ENCODE results near the gene CORO2A. TPM values are rescaled to one million over a fixed set of nuclear protein-coding genes. Genes with fewer than 3 reads are reported as not detected.
A peak's percentile ranks its signal among the peaks of the same experiment; 100 is the strongest.

Gene CORO2A
- total RNA-seq (2014; rRNA removed; shearing (Covaris generic)) = 0.96 and 1.6 TPM in 2 replicates
- 1.1 and 2.1 TPM in 2 replicates for polyA plus RNA-seq (2015; cell fraction: cytosol; rRNA removed)
- 0.42 and 0.47 TPM in 2 replicates for polyA plus RNA-seq (2015; cell fraction: nucleus; rRNA removed)

- in situ Hi-C loops (cut with HindIII; ENCODE audit: low pct_unique_long_range_greater_than_20kb, low sequenced_read_pairs) = no loop called here
- peak; percentile 59 for DNase-seq (ENCODE audit: low read depth, low spot score)
Measured at GRCh38 chr9:98192503-98193335, at the start of gene CORO2A. Gene CORO2A (minus strand): TSS chr9:98192637. CDS start chr9:98157660, 34,977 bp downstream.

GRCh38 chr9:98241357-98242300, 49.2 kb upstream of the CORO2A start:
- in situ Hi-C loops (cut with HindIII; ENCODE audit: low pct_unique_long_range_greater_than_20kb, low sequenced_read_pairs) = no loop called here
- no peak for DNase-seq (ENCODE audit: low read depth, low spot score)

- no peak for DNase-seq (ENCODE audit: low read depth, low spot score)
- in situ Hi-C loops (cut with HindIII; ENCODE audit: low pct_unique_long_range_greater_than_20kb, low sequenced_read_pairs) = no loop called here
Measured at GRCh38 chr9:98240475-98240874, 48.0 kb upstream of the CORO2A start.

- in situ Hi-C loops (cut with HindIII; ENCODE audit: low pct_unique_long_range_greater_than_20kb, low sequenced_read_pairs) = no loop called here
- no peak for DNase-seq (ENCODE audit: low read depth, low spot score)
Measured at GRCh38 chr9:98236901-98237487, 44.6 kb upstream of the CORO2A start.

GRCh38 chr9:98235126-98235525, 42.7 kb upstream of the CORO2A start:
- no peak for DNase-seq (ENCODE audit: low read depth, low spot score)
- in situ Hi-C loops (cut with HindIII; ENCODE audit: low pct_unique_long_range_greater_than_20kb, low sequenced_read_pairs) = no loop called here

- in situ Hi-C loops (cut with HindIII; ENCODE audit: low pct_unique_long_range_greater_than_20kb, low sequenced_read_pairs) = no loop called here
- no peak for DNase-seq (ENCODE audit: low read depth, low spot score)
Measured at GRCh38 chr9:98234245-98234825, 41.9 kb upstream of the CORO2A start.

GRCh38 chr9:98232926-98233325, 40.5 kb upstream of the CORO2A start:
- DNase-seq (ENCODE audit: low read depth, low spot score) = no peak
- in situ Hi-C loops (cut with HindIII; ENCODE audit: low pct_unique_long_range_greater_than_20kb, low sequenced_read_pairs) = no loop called here

GRCh38 chr9:98231770-98232478, 39.5 kb upstream of the CORO2A start:
- no peak for DNase-seq (ENCODE audit: low read depth, low spot score)
- in situ Hi-C loops (cut with HindIII; ENCODE audit: low pct_unique_long_range_greater_than_20kb, low sequenced_read_pairs) = no loop called here

GRCh38 chr9:98230789-98231188, 38.4 kb upstream of the CORO2A start:
- no peak for DNase-seq (ENCODE audit: low read depth, low spot score)
- in situ Hi-C loops (cut with HindIII; ENCODE audit: low pct_unique_long_range_greater_than_20kb, low sequenced_read_pairs) = no loop called here

- in situ Hi-C loops (cut with HindIII; ENCODE audit: low pct_unique_long_range_greater_than_20kb, low sequenced_read_pairs) = no loop called here
- DNase-seq (ENCODE audit: low read depth, low spot score) = no peak
Measured at GRCh38 chr9:98230304-98230703, 37.9 kb upstream of the CORO2A start.

- no peak for DNase-seq (ENCODE audit: low read depth, low spot score)
- in situ Hi-C loops (cut with HindIII; ENCODE audit: low pct_unique_long_range_greater_than_20kb, low sequenced_read_pairs) = no loop called here
Measured at GRCh38 chr9:98229620-98230019, 37.2 kb upstream of the CORO2A start.

GRCh38 chr9:98229090-98229395, 36.6 kb upstream of the CORO2A start:
- no peak for DNase-seq (ENCODE audit: low read depth, low spot score)
- in situ Hi-C loops (cut with HindIII; ENCODE audit: low pct_unique_long_range_greater_than_20kb, low sequenced_read_pairs) = no loop called here

GRCh38 chr9:98228392-98229089, 36.1 kb upstream of the CORO2A start:
- in situ Hi-C loops (cut with HindIII; ENCODE audit: low pct_unique_long_range_greater_than_20kb, low sequenced_read_pairs) = no loop called here
- no peak for DNase-seq (ENCODE audit: low read depth, low spot score)

- in situ Hi-C loops (cut with HindIII; ENCODE audit: low pct_unique_long_range_greater_than_20kb, low sequenced_read_pairs) = no loop called here
- no peak for DNase-seq (ENCODE audit: low read depth, low spot score)
Measured at GRCh38 chr9:98227883-98228282, 35.4 kb upstream of the CORO2A start.

GRCh38 chr9:98226957-98227356, 34.5 kb upstream of the CORO2A start:
- in situ Hi-C loops (cut with HindIII; ENCODE audit: low pct_unique_long_range_greater_than_20kb, low sequenced_read_pairs) = no loop called here
- DNase-seq (ENCODE audit: low read depth, low spot score) = no peak

- no peak for DNase-seq (ENCODE audit: low read depth, low spot score)
- in situ Hi-C loops (cut with HindIII; ENCODE audit: low pct_unique_long_range_greater_than_20kb, low sequenced_read_pairs) = no loop called here
Measured at GRCh38 chr9:98226516-98226915, 34.1 kb upstream of the CORO2A start.

- in situ Hi-C loops (cut with HindIII; ENCODE audit: low pct_unique_long_range_greater_than_20kb, low sequenced_read_pairs) = no loop called here
- no peak for DNase-seq (ENCODE audit: low read depth, low spot score)
Measured at GRCh38 chr9:98225015-98225442, 32.6 kb upstream of the CORO2A start.
